ENCODE data around the gene RHBDD1. TPM values are rescaled to one million over a fixed set of nuclear protein-coding genes. Genes with fewer than 3 reads are reported as not detected.
A peak's percentile ranks its signal among the peaks of the same experiment; 100 is the strongest.

RHBDD1 gene
- total and polyA plus RNA-seq, 4 donors: 8.5 to 45.8 (median 16.1) TPM

GRCh38 chr2:226792155-226792881 lies 43.5 kb upstream of the RHBDD1 start (continued):
- no peak for TF ChIP-seq CTCF (IDR thresholded peaks at IDR 0.05; ENCODE audit: low read depth, low read length, missing input control)
- no peak for TF ChIP-seq ATF3 (IDR thresholded peaks at IDR 0.05)

- Histone ChIP-seq H3K4me3 (ENCODE audit: low read depth in 1 of 3, low read length in 3 of 3) (peak overlapping the region; percentile 71 to 91 (median 79)), H3K27me3 (ENCODE audit: control insufficient read depth in 4 of 4, insufficient read depth in 4 of 4, low read length in 3 of 4) (no peaks in the 10 kb centered on the region), H3K36me3 (ENCODE audit: control insufficient read depth in 4 of 4, insufficient read depth in 3 of 4, low read depth in 1 of 4, low read length in 3 of 4) (no peaks in the 10 kb centered on the region), H3K9ac (ENCODE audit: low read depth in 1 of 2, low read length in 2 of 2) (peak overlapping the region; percentile 72 to 77), H3K27ac (ENCODE audit: low read depth in 1 of 2, low read length in 2 of 2) (peak overlapping the region; percentile 95 to 99), H3K4me1 (ENCODE audit: control insufficient read depth in 4 of 4, insufficient read depth in 4 of 4, low read length in 3 of 4) (peaks cover 4 to 72% (median 47%) of the 10 kb centered on the region in 4 donors), H3K9me3 (ENCODE audit: control insufficient read depth in 4 of 4, low read length in 3 of 4) (no peaks in the 10 kb centered on the region)
- no peak for TF ChIP-seq GABPA (IDR thresholded peaks at IDR 0.05 in 1 of 2, conservative IDR thresholded peaks at IDR 0.05 in 1 of 2)
- no peak for TF ChIP-seq JUND (IDR thresholded peaks at IDR 0.05)
- TF ChIP-seq ZBTB33 (IDR thresholded peaks at IDR 0.05): no peak
- TF ChIP-seq EGR1 (IDR thresholded peaks at IDR 0.05; ENCODE audit: low read depth in 2 of 2): no peak
- TF ChIP-seq HNF4A (conservative IDR thresholded peaks at IDR 0.05): no peak
- TF ChIP-seq RAD21 (IDR thresholded peaks at IDR 0.05): no peak
- TF ChIP-seq ATF3 (IDR thresholded peaks at IDR 0.05): no peak
- TF ChIP-seq REST (IDR thresholded peaks at IDR 0.05): no peak
- DNase-seq (ENCODE audit: low spot score): no peak
- 17% methylated on average over 2 of the region's 2 CpGs for WGBS
Measured at GRCh38 chr2:226793646-226794045, 42.2 kb upstream of the RHBDD1 start.

- WGBS: 28% methylated on average over 4 of the region's 4 CpGs
- Histone ChIP-seq H3K9me3 (ENCODE audit: control insufficient read depth in 4 of 4, low read length in 3 of 4) (no peaks in the 10 kb centered on the region), H3K4me1 (ENCODE audit: control insufficient read depth in 4 of 4, insufficient read depth in 4 of 4, low read length in 3 of 4) (peaks cover 4 to 68% (median 46%) of the 10 kb centered on the region in 4 donors), H3K27ac (ENCODE audit: low read depth in 1 of 2, low read length in 2 of 2) (peak overlapping the region; percentile 95 to 99), H3K36me3 (ENCODE audit: control insufficient read depth in 4 of 4, insufficient read depth in 3 of 4, low read depth in 1 of 4, low read length in 3 of 4) (no peaks in the 10 kb centered on the region), H3K4me3 (ENCODE audit: low read depth in 1 of 3, low read length in 3 of 3) (peak overlapping the region; percentile 71 to 91 (median 79)), H3K9ac (ENCODE audit: low read depth in 1 of 2, low read length in 2 of 2) (peak overlapping the region; percentile 72 to 77), H3K27me3 (ENCODE audit: control insufficient read depth in 4 of 4, insufficient read depth in 4 of 4, low read length in 3 of 4) (no peaks in the 10 kb centered on the region)
- no peak for DNase-seq (ENCODE audit: low spot score)
- TF ChIP-seq RXRA (IDR thresholded peaks at IDR 0.05): peak in 1 of 2 donors; percentile 33
- no peak for TF ChIP-seq MAX (IDR thresholded peaks at IDR 0.05)
- TF ChIP-seq HNF4A (conservative IDR thresholded peaks at IDR 0.05): peak; percentile 45 to 69
- TF ChIP-seq YY1 (IDR thresholded peaks at IDR 0.05): peak; percentile 33
- no peak for TF ChIP-seq GABPA (IDR thresholded peaks at IDR 0.05 in 1 of 2, conservative IDR thresholded peaks at IDR 0.05 in 1 of 2)
- TF ChIP-seq CTCF (IDR thresholded peaks at IDR 0.05; ENCODE audit: low read depth, low read length, missing input control): no peak
- peak; percentile 1 for TF ChIP-seq NR2F2 (IDR thresholded peaks at IDR 0.05)
- no peak for TF ChIP-seq EGR1 (IDR thresholded peaks at IDR 0.05; ENCODE audit: low read depth in 2 of 2)
- peak; percentile 34 for TF ChIP-seq FOXA2 (IDR thresholded peaks at IDR 0.05)
- peak in 1 of 2 donors; percentile 19 for TF ChIP-seq RAD21 (IDR thresholded peaks at IDR 0.05)
Measured at GRCh38 chr2:226794196-226794661, 41.6 kb upstream of the RHBDD1 start.

Measured in liver (tissue), 9 donors.